ENCODE measurements around the gene CLCF1.

The CLCF1 gene

GRCh38 chr11:67372993-67373647 is at the start of gene CLCF1:
Gene CLCF1, minus strand, starts transcription at chr11:67373598. Its CDS starts 59 bp downstream, at chr11:67373539.
- peak; percentile 50 for DNase-seq

DNA sequence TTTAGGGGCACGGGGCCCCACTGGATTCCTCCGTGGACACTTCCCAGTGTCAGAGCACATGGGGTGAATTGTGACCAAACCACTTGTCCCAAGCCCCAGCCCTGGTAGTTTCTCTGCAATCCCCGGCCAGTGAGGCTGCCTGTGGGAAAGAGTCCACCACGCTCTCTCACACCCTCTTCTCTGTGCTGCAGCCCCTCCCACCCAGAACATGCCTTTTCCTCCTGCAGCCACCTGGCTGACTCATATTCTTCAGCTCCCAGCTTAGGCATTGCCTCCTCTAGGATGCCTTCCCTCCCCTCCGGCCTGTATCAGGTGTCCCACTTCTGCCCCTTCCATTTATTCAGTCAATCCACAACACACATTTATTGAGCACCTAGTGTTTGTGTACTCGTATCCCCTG is 49.5 kb upstream of the CLCF1 start:
- DNase-seq: no peak

GRCh38 chr11:67421430-67422031 is 48.1 kb upstream of the CLCF1 start:
- DNase-seq: no peak

- peak; percentile 98 for DNase-seq
Measured at GRCh38 chr11:67420646-67421429, 47.4 kb upstream of the CLCF1 start.

- no peak for DNase-seq
Measured at GRCh38 chr11:67420147-67420645, 46.8 kb upstream of the CLCF1 start.

GRCh38 chr11:67419325-67420049 is 46.1 kb upstream of the CLCF1 start:
- no peak for DNase-seq

DNA sequence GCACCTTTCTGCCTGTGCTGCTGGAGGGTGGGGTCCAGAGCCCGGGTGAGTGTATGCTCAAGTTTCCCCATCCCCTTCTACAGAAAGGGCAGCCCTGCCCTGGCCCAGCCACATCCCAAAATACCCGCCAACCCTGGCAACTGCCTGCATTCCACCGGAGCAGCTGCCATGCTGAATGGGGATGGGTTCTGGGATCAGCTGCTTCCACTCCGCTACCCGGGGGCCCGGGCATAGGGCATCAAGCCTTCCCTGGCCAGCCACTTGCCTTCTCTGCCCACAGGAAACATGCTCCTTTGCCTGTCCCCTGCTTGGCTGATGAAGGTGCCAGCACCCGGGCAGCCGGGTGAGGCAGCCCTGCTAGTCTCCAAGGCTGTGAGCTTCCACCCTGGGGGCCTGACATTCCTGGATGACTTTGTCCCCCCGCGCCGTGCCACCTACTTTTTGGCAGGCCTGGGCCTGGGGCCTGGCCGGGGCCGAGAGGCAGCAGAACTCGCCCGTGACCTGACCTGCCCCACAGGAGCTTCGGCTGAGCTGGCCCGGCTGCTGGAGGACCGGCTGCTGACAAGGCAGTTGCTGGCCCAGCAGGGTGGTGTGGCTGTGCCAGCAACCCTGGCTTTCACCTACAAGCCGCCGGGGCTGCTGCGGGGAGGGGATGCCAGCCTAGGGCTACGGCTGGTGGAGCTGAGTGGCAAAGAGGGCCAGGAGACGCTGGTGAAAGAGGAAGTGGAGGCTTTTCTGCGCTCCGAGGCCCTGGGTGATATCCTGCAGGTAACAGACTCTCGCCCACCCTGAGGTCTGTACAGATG is 45.3 kb upstream of the CLCF1 start:
- no peak for DNase-seq

- DNase-seq: no peak
Measured at GRCh38 chr11:67417425-67417824, 44.0 kb upstream of the CLCF1 start.

DNA sequence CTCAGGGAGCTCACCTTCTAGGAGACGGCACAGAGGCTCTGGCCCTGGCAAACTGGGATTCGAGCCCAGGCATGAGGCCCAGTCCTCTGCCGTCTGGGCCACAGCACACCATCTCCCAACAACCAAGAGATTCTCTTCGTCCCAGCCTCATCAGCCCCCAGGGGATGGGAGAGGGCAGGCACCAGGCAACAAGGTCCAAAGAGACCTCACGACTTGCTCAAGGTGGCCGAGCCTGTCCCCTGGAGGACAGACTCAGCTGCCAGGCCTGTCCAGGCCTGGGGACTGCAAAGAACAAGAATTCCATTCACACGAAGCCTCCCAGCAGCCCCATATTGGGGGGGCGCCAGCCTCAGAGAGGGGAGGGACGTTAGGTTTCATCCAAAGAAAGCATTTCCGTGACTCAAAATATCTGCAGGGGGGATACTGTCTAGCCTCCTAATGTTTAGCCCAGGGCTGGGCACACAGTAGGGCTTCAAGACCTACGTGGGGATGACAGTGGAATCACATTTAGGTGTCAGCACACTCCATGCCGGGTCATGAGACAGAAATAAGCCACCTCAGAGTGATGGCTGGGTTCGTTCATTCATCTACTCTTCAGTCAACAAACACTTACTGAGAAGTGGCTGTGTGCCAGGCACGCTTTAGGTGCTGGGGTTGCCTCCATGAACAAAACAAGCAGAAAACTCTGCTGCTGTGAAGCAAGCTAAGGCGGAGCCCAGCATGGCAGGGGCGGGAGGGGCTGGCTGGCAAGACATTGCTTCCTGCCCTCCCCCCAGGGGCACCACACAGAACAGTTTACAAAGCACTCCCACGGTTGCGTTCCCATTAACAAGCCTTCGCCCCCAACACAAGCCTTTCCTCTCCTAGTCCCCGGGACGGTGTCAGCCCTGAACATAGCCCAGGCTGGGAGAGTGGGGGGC is 43.3 kb upstream of the CLCF1 start:
- peak; percentile 89 for DNase-seq

DNA sequence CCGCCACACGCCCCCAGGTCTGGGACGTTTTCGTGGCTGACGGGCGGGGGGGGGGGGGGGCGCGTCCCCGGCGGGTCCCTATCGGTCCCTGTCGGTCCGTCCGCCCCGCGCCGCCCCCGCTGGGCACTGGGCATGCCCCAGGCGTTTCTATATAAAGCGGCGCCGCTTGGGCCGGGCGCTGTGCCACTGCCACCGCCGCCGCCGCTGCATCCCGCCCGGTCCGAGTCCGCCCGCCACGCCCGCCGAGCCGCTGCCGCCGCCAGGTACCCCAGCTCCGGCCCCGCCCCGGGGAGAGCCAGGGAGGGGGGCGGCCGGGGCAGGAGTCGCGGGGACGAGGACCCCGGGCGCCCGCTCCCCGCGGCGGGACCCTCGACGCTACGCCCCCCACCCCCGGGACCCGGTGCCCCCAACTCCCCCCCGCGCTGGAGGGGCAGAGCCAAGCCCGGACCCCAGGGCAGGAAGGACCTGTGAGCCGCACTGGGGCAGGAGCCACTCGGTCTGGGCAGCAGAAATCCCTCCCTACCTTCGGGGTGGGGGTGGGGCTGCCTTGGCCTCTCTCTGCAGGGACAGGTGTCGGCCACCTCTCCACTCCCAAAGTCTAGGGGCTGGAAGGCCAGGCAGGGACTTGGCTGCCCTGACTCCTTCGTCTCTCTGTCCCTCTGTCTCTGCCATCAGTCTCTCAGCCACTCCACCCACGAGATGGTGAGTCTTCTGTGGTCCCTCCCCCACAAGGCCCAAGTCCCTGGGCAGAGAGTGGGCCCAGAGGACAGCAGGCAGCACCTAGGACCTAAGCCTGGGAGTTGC is 42.3 kb upstream of the CLCF1 start, which contains the start of gene CARNS1:
Gene CARNS1, plus strand, starts transcription at position 178 of the 804 bp plus-strand sequence. Its CDS starts 522 bp downstream, at position 700.
- DNase-seq: no peak

GRCh38 chr11:67413266-67413849 is 40.0 kb upstream of the CLCF1 start:
- DNase-seq: no peak

GRCh38 chr11:67412495-67413179 is 39.2 kb upstream of the CLCF1 start:
- DNase-seq: no peak

DNA sequence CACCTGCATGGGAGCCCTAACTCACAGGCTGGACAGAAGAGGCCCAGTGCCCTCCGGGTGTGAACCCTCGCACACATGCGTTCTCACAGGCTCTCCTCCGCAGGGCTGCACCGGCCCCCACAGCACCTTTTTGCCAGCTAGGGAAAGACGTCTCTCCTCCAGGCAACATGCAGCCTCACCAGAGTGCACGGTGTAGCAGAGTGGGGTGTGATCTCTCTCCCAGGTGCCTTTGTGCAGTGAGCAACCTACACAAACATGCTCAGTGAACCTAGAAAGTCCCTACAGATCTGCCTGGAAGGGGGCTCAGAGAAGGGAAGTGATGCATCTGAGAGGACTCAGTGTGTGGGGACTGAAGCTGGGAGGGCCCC is 38.4 kb upstream of the CLCF1 start:
- no peak for DNase-seq

GRCh38 chr11:67410984-67411784 is 37.8 kb upstream of the CLCF1 start:
- DNase-seq: no peak

GRCh38 chr11:67410369-67410831 is 37.0 kb upstream of the CLCF1 start:
- no peak for DNase-seq

DNA sequence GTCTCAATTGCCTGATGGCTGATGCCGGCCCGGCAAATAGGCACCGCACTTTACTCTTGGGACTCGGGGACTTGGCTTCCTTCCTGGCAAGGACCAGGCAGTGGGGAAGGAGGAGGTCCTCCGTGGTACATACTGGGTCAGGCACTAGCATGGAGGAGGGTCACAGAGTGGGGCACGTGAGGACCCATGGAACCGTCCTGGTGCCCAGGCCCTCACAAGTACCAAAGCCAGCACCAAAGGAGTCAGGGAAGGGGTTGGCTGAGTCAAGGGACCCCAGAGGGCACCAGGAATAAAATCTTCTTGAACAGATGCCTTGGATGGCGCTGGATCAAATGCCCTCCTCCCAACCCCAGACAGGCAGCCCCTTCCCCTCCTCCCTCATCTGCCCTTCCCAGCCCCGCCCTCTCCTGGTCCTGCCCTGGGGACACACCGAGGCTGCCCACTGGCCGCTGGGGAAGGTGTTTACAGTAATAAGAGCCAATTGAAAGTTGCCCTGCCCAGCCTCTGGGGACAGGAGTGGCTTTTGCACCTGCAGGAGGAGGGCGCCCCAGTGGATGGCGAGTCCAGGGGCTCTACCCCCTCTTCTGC is 36.5 kb upstream of the CLCF1 start:
- DNase-seq: no peak

- peak; percentile 82 for DNase-seq
Measured at GRCh38 chr11:67409261-67409666, 35.9 kb upstream of the CLCF1 start.
